ENCODE data around the gene PER3.

- TF ChIP-seq, protein P1, sequence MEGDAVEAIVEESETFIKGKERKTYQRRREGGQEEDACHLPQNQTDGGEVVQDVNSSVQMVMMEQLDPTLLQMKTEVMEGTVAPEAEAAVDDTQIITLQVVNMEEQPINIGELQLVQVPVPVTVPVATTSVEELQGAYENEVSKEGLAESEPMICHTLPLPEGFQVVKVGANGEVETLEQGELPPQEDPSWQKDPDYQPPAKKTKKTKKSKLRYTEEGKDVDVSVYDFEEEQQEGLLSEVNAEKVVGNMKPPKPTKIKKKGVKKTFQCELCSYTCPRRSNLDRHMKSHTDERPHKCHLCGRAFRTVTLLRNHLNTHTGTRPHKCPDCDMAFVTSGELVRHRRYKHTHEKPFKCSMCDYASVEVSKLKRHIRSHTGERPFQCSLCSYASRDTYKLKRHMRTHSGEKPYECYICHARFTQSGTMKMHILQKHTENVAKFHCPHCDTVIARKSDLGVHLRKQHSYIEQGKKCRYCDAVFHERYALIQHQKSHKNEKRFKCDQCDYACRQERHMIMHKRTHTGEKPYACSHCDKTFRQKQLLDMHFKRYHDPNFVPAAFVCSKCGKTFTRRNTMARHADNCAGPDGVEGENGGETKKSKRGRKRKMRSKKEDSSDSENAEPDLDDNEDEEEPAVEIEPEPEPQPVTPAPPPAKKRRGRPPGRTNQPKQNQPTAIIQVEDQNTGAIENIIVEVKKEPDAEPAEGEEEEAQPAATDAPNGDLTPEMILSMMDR (IDR thresholded peaks at IDR 0.05), result no peak
- TF ChIP-seq POLR2A (IDR thresholded peaks at IDR 0.05) (no peak), EP300 (IDR thresholded peaks at IDR 0.05) (no peak)
Observed at GRCh38 chr1:7886405-7886745, 102.3 kb downstream of the PER3 start.
